GM21381 (cell line): ENCODE results near the gene NYAP2.
A peak's percentile ranks its signal among the peaks of the same experiment; 100 is the strongest.

Experiments used
- ATAC-seq: cut with Tn5 transposase; IDR thresholded peaks from one replicate; pipeline ENCODE4 v1.9.1; 2021; ENCODE audit warnings: mild to moderate bottlenecking, moderate library complexity; ENCODE audit not compliant: unreplicated experiment

The NYAP2 gene

DNA sequence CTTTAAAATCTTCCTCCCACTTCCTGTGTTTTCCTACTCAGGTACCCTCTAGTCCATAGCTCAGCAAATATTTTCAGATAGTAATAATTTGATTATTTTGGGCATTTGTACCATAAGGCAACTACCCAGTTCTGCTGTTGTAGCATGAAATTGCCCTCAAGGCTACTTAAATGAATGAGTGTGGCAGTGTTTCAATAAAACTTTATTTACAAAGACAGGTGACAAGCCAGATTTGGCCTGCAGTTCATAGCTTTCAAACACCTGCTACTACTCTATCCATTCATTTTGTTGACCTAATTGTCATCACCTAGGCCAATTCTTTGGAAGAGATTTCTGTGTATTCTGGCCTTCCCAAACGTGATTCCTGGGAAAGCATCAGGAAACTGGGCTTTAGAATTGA is 28.9 kb downstream of the NYAP2 start:
- no peak for ATAC-seq

GRCh38 chr2:225429717-225430116 is 30.2 kb downstream of the NYAP2 start:
- ATAC-seq: no peak

DNA sequence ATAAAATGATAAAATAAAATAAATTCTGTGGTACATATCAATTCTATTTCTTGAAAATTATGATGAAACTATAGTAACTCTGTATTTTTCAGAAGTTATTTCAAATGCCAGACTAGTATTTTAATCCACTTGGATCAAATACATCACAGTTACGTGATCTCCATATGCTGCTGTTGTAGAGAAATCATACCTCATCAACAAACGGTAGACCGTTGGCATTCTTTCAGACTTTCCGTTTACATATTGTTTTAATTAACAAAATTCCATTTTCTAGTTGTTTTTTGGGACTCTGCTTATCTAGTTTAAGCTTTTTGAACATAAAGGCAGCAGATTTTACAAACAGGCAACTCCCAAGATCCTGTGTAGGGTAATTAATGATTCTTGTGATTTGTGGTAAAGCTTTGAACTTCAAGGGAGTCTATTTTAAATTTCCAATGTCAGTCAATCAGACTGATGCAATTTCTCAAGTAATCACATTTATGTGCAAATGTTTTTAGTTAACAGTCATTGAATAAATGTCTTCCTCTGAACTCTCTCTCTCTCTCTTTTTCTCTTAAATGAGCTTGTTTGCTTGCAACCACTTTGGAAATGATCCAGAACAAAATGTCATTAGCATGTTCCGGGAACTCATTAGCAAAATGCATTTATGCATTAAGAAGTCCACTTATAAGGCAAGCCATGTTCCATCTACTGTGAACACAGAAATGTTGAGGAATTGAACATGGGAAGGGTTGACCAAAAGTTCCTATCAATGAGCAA is 31.8 kb downstream of the NYAP2 start:
- ATAC-seq: no peak

DNA sequence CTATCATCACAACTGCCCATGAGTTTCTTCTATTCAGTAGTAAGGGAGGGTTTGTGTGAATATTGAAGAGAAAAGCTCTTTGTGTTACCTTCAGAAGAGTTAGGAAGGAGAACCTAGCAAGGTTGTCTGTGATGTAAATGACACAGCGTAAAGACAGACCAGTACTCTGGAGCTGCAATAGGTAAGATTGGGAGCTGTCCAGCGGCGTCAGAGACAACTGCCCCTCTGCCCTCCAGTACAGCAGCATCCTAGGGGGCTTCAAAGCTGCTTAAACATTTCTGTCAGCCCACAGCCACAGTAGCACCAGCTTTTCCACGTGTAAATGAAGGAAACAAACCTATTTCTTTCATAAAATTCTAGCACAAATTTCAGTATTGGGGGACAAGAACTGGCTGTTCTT is 34.5 kb downstream of the NYAP2 start:
- no peak for ATAC-seq

- ATAC-seq: no peak
Observed at GRCh38 chr2:225437319-225437718, 37.8 kb downstream of the NYAP2 start.

- no peak for ATAC-seq
Observed at GRCh38 chr2:225438248-225438647, 38.7 kb downstream of the NYAP2 start.

- no peak for ATAC-seq
Observed at GRCh38 chr2:225452677-225453076, 53.2 kb downstream of the NYAP2 start.

DNA sequence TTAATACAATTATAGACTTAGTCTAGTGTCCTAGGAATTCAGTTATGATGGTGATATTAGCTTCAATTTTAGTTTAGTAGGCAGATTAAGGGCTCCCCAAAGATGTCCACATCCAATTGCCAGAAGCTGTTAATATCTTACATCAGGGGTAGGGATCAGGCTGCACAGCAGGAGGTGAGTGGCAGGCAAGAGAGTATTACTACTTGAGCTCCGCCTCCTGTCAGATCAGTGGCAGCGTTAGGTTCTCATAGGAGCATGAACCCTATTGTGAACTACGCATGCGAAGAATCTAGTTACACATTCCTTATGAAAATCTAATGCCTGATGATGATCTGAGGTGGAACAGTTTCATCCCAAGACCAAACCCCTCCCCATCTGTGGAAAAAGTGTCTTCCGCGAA is 54.9 kb downstream of the NYAP2 start:
- no peak for ATAC-seq

- ATAC-seq: no peak
Observed at GRCh38 chr2:225456619-225457260, 57.2 kb downstream of the NYAP2 start.

- no peak for ATAC-seq
Observed at GRCh38 chr2:225457482-225457881, 58.0 kb downstream of the NYAP2 start.

GRCh38 chr2:225458431-225459117 is 59.1 kb downstream of the NYAP2 start:
- peak; percentile 65 for ATAC-seq

- ATAC-seq: no peak
Observed at GRCh38 chr2:225462417-225462816, 62.9 kb downstream of the NYAP2 start.

- no peak for ATAC-seq
Observed at GRCh38 chr2:225462945-225463344, 63.4 kb downstream of the NYAP2 start.

GRCh38 chr2:225463449-225463848 is 63.9 kb downstream of the NYAP2 start:
- ATAC-seq: no peak

GRCh38 chr2:225464346-225465025 is 65.0 kb downstream of the NYAP2 start:
- peak; percentile 94 for ATAC-seq

GRCh38 chr2:225465827-225466226 is 66.3 kb downstream of the NYAP2 start:
- ATAC-seq: no peak

- no peak for ATAC-seq
Observed at GRCh38 chr2:225466891-225467604, 67.5 kb downstream of the NYAP2 start.

DNA sequence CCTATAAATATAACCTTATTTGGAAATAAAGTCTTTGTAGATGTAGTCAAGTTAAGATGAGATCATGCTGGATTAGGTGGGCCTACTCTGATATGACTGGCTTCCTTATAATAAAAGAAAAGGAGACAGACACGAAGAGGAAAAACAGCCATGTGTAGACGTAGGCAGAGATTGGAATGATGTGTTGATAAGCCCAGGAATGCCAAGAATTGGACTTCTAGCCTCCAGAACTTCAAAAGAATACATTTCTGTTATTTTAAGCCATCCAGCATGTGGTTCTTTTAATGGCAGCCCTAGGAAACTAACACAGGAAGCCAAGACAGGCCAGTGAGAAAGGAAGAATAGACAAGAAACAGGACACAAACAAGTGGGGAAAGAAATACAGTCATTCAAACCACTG is 68.6 kb downstream of the NYAP2 start:
- ATAC-seq: no peak

DNA sequence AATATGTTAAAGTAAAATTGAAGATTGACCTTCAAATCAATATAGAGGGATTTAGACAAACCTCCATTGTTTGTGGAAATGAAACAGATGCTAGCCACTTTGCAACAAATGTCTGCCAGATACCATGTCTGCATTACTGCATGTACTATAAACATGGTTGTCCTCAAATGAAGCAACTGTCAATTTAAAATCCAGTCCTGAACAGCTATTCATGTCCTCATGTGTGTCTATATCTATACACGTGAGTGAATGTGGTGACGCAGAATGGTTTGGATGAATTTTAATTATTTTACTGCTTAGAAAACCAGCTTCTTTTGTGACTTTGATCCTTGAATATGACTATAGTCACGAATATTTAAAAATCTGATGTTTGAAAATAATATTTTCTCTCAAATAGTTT is 71.5 kb downstream of the NYAP2 start:
- ATAC-seq: no peak

- no peak for ATAC-seq
Observed at GRCh38 chr2:225471482-225471881, 72.0 kb downstream of the NYAP2 start.

- ATAC-seq: no peak
Observed at GRCh38 chr2:225472161-225472560, 72.7 kb downstream of the NYAP2 start.
